Muscle of leg (tissue), 16 donors: ENCODE measurements around the gene IL1RL2. TPM values are rescaled to one million over a fixed set of nuclear protein-coding genes. Genes with fewer than 3 reads are reported as not detected.

Experiments used
- DNase-seq: peaks from one replicate; pipeline ENCODE4 v3.0.0; 2013
- H3K27ac ChIP-seq: one replicate; pipeline ENCODE4 v1.5.1; 2013; ENCODE audit warnings: mild to moderate bottlenecking, low read length, control low read depth
- H3K27me3 ChIP-seq: one replicate; pipeline ENCODE4 v1.6.1; 2013; ENCODE audit warnings: low read length; ENCODE audit not compliant: control insufficient read depth, insufficient read depth
- H3K36me3 ChIP-seq: one replicate; pipeline ENCODE4 v1.6.1; 2013; ENCODE audit warnings: low read length; ENCODE audit not compliant: control insufficient read depth, insufficient read depth
- H3K4me1 ChIP-seq: one replicate; pipeline ENCODE4 v1.6.1; 2013; ENCODE audit warnings: low read length; ENCODE audit not compliant: control insufficient read depth, insufficient read depth
- H3K4me3 ChIP-seq: one replicate; pipeline ENCODE4 v1.5.1; 2013; ENCODE audit warnings: low read length, control low read depth
- H3K9me3 ChIP-seq: replicated peaks from 2 replicates; pipeline ENCODE4 v1.6.1; 2013; ENCODE audit warnings: low read depth, low read length; ENCODE audit not compliant: control insufficient read depth
- WGBS: methylation state at CpG from one replicate; pipeline ENCODE4 v1.1.5; 2013; ENCODE audit warnings: missing lambda C conversion rate; ENCODE audit not compliant: insufficient coverage; 5-methylcytosine and 5-hydroxymethylcytosine counted together
- long read RNA-seq, 11 donors: transcript quantifications; one replicate each; lab custom pipeline, GENCODE V29; 2026
- polyA plus RNA-seq, 8 donors: library from polyadenylated mRNA; unstranded; fragments of 120-200 nt; gene quantifications; one replicate each; pipeline versions ENCODE4 v1.2.1 to v1.2.3, GENCODE V29; 2013; ENCODE audit warnings: inconsistent platforms in 1 of 8, low replicate concordance in 1 of 8; ENCODE audit not compliant: insufficient read length in 8 of 8, insufficient read depth in 1 of 8
- total RNA-seq: library from RNA; stranded (reverse); fragments of 120-200 nt; gene quantifications from one replicate; pipeline ENCODE4 v1.2.4, GENCODE V29; 2013

IL1RL2 gene
- 0.27 TPM for total RNA-seq
- polyA plus RNA-seq = under 1 TPM; 0.14 to 0.73 (median 0.20) TPM
- long read RNA-seq, donor 1 = 0 reads
- long read RNA-seq, donor 2 = 0 reads
- long read RNA-seq, donor 3 = 0 reads
- long read RNA-seq, donor 4 = 0 reads
- long read RNA-seq, donor 5 = 0 reads
- long read RNA-seq, donor 6 = 0 reads
- long read RNA-seq, donor 7 = 0 reads
- long read RNA-seq, donor 8 = 0 reads
- long read RNA-seq, donor 9 = 0 reads
- long read RNA-seq, donor 10 = 0 reads
- long read RNA-seq, donor 11 = 0 reads

DNA sequence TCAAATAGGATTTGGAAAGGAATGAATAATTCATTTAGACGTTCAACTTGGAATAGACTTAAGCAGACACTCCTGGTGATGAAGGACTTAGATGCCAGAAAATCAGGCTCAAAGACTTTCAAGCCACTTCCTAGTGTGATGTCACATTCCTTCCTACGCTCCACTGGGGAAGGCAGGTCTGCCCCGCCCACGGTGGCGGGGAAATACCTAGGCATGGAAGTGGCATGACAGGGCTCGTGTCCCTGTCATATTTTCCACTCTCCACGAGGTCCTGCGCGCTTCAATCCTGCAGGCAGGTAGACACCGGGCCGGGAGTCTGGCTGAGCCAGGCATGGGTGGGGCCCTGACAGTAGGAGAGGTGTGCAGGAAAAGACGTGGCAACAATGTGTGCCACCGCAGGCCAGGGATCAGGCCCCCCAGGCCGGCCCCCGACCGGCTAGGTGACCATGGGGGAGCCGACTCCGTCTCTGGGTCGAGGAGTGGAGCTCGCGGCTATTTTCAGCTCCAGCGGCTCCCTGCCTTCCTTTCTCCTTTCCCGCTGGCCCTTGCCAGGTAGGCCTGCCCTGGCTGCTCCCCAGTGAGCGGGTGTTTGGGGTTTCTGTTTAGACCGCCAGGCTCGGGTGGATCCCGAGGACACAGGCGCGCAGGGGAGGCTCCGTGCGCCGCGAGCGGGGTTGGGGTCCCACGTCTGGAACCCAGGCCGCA is at the start of gene IL1RL2:
IL1RL2 (plus strand) TSS at position 233 of the 705 bp plus-strand sequence. CDS start 845 bp downstream, outside the sequence.
- H3K27ac ChIP-seq = no peak within 1 kb of the TSS
- no peaks in the 10 kb centered on the region for H3K9me3 ChIP-seq
- peak within 1 kb of the TSS; percentile 48 for H3K4me3 ChIP-seq
- no peaks in the 10 kb centered on the region for H3K36me3 ChIP-seq
- peaks cover 12% of the 10 kb centered on the region for H3K4me1 ChIP-seq
- H3K27me3 ChIP-seq = peaks cover 27% of the 10 kb centered on the region
- 21% methylated on average over 35 of the region's 36 CpGs for WGBS
- peak; percentile 25 for DNase-seq

DNA sequence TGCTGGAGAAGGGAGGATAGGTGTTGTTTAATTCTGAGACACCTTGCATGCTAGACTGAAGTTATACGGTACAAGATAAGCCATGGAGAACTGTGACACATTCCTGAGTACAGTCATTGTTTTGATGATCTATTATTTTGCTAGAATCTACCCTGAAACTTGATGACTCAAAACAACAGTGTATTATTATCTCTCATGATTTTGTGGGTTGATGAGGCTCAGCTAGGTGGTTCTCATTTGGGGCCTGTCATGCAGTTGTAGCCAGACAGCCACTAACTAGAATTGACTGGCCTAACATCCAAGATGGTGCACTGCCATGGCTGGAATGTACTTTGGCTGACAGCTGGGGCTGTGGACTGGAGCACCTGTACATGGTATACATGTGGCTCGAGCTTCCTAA is 49.7 kb upstream of the IL1RL2 start:
- Histone ChIP-seq H3K4me1 (peaks cover 14% of the 10 kb centered on the region), H3K36me3 (no peaks in the 10 kb centered on the region), H3K27ac (no peak overlapping the region), H3K27me3 (peaks cover 6% of the 10 kb centered on the region), H3K4me3 (no peak overlapping the region), H3K9me3 (no peaks in the 10 kb centered on the region)
- WGBS = 100% methylated on average over 1 of the region's 2 CpGs
- DNase-seq = no peak

DNA sequence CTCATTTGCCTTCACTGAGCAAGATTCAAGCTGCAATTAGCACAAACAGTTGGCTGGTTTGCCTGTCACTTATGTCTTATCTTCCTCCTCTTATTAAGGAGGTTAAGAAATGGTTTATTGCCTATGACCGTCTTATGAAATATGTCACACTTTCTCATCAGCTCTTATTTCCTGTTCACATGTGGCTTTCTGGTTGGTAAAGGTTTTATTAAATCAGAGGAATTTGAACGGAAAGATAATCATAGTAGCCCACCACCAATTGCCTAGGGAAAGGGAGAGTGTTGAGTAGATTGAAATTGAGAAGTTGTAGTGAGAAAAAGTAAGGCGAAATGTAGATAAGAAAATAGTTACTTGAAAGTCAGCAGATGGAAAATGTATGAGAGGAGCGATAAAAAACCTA is 48.5 kb upstream of the IL1RL2 start:
- H3K27me3 ChIP-seq = peaks cover 12% of the 10 kb centered on the region
- H3K36me3 ChIP-seq = no peaks in the 10 kb centered on the region
- H3K4me3 ChIP-seq = no peak overlapping the region
- 79% methylated on average over 2 of the region's 4 CpGs for WGBS
- no peak overlapping the region for H3K27ac ChIP-seq
- no peaks in the 10 kb centered on the region for H3K9me3 ChIP-seq
- H3K4me1 ChIP-seq = peaks cover 22% of the 10 kb centered on the region
- no peak for DNase-seq

DNA sequence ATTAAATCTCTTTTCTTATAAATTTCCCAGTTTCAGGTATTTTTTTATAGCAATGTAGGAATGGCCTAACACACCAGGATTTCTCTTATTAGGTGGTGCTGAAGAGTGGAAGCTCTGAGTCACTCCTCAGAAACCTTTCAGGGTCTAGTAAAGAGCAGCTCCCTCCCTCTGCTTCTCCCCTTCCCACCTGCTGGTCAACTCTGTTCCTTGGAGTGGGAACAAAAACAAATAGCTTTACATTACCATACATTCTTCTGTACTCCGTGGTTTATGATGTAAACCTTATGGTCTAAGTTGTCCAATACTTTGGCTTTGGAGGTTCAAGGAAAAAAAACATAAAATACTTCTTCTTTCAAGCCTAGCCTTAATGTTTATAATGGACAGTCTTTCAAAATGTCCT is 47.0 kb upstream of the IL1RL2 start:
- Histone ChIP-seq H3K36me3 (no peaks in the 10 kb centered on the region), H3K27ac (no peak overlapping the region), H3K9me3 (no peaks in the 10 kb centered on the region), H3K27me3 (peaks cover 12% of the 10 kb centered on the region), H3K4me1 (peaks cover 30% of the 10 kb centered on the region), H3K4me3 (no peak overlapping the region)
- WGBS = no CpG with 5 or more reads among the region's 1 CpG
- DNase-seq = no peak

DNA sequence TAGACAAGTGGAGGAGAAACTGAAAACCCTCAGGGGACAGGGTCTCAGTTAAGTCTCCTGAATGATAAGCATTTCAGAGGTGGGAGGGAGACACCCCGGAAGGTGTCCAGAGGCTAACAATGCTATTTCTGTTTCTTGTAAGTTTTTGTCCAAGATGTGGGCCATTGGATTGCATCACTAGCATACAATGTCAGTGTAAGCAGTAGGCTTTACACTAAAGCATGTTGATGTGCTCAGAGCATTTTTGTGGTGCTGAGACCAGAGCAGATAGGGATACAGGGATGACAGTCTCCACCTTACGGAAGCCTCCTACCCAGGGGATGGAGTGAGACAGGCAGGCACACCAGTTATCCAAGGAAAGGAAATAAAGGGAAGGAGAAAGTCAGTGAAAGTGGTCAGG is 46.4 kb upstream of the IL1RL2 start:
- WGBS = 100% methylated on average over 2 of the region's 2 CpGs
- H3K27me3 ChIP-seq = peaks cover 12% of the 10 kb centered on the region
- no peak for DNase-seq
- peaks cover 30% of the 10 kb centered on the region for H3K4me1 ChIP-seq
- H3K36me3 ChIP-seq = no peaks in the 10 kb centered on the region
- no peak overlapping the region for H3K4me3 ChIP-seq
- H3K27ac ChIP-seq = no peak overlapping the region
- H3K9me3 ChIP-seq = no peaks in the 10 kb centered on the region

DNA sequence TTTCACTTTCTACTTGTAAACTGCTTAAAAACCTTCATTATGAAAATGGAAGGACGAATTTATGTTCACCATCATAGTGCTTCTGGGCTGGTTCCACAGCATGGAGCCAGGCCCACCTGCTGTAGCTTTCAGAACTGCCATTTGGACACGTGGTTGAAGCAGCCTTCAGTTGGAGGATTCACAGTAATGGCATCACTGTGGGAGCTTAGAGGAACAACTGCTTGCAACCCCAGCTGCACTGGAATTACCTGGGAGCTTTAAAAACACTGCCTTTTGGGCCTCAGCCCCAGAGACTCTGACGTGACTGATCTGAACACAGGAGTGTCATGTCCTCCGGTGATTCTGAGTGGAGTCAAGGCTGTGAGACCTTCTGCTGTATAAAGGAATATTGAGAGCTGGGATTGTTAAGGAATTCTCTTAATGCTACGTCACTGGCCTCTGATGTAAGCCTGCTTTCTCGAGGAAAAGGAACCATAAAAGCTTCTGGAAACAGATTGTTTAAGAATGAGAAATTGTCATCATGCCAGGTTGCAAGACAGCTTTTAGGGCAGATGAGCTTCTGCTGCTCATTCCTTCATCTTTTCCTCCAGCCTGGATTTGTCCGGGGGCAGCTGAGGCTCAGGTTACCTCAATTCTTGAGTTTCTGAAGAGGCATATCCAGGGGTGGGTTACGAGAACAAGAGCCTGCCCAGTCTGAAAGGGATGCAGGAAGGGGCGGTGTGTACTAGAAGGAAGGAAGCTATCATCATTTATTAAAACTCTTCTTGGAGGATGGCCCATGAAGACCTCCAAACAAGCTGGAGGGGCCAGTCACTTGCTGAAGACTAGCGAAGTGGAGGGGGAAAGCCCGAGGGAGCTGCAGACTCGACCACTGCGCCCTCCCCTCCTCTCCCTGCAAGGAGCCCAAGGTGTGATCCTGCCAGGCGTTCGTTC is 45.5 kb upstream of the IL1RL2 start:
- Histone ChIP-seq H3K36me3 (no peaks in the 10 kb centered on the region), H3K27me3 (peaks cover 12% of the 10 kb centered on the region), H3K4me3 (no peak overlapping the region), H3K4me1 (peaks cover 30% of the 10 kb centered on the region), H3K9me3 (no peaks in the 10 kb centered on the region), H3K27ac (peak overlapping the region; percentile 90)
- WGBS = 38% methylated on average over 7 of the region's 15 CpGs
- DNase-seq = peak; percentile 88

DNA sequence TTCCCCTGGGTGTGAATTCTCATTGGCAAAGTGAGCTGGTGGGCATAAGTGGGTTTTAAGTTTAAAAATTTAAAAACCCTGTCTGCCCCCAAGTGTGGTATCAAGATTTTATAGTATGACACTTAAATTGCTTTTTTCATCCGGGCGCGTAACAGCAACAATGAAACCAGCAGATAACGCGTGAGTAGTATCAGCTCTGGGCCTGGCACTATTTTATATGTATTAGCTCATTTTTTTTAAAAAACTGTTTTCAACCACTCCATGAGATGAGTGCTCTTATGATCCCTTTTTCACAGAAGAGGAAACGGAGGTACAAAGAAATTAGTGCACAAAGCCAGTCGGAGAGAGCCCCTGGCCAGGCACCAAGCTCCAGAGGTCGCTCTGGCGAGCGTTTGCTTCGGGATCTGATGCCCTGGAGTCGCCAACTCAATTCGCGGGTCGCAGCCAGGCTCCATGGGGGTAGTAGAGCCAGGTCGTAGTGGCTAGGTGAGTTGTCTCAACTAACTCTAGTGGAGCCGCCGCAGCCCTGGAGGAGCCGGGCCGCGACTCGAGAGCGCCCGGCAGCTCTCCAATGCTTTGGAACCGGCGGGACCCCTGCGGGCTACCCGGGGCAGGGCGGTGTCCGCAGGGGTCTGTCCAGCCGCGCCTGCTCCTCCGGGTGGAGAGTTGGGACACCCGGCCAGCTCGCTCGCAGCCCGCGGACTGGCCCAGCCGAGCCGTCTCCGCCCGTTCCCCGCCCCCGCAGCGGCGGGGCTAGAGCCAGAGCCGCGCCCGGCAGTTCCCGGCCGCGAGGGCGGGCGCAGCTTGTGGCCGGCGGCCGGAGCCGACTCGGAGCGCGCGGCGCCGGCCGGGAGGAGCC is 44.6 kb upstream of the IL1RL2 start, which contains the start of gene IL1R1:
IL1R1 (plus strand) TSS at position 777 of the 859 bp plus-strand sequence. CDS start 14,979 bp downstream, outside the sequence.
- H3K4me1 ChIP-seq = peaks cover 30% of the 10 kb centered on the region
- no peaks in the 10 kb centered on the region for H3K36me3 ChIP-seq
- under 1% methylated on average over 60 of the region's 65 CpGs for WGBS

DNA sequence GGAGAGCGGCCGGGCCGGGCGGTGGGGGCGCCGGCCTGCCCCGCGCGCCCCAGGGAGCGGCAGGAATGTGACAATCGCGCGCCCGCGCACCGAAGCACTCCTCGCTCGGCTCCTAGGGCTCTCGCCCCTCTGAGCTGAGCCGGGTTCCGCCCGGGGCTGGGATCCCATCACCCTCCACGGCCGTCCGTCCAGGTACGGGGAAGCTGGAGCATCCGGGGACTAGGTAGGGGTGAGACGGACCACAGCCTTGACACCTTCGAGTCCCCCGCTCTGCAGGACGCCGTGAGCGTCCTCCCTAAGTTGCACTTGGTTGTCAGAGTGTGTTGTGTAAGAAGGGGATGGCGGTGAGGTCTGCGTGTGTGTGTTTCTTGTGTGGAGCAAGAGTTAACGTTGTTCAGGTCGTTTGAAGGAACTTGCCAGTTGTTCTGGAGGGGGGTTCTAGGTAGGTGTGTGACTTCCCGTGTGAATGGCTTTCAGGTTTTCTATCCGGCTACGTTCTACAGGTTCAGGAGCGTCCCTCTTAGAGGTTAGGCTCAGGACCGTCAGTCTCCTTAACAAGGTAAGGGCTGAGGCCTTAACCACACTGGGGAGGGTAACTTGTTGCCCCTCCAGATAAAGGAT is 43.9 kb upstream of the IL1RL2 start:
- peaks cover 30% of the 10 kb centered on the region for H3K4me1 ChIP-seq
- peak overlapping the region; percentile 82 for H3K27ac ChIP-seq
- no peaks in the 10 kb centered on the region for H3K9me3 ChIP-seq
- 3% methylated on average over 35 of the region's 42 CpGs for WGBS
- no peaks in the 10 kb centered on the region for H3K36me3 ChIP-seq
- peak overlapping the region; percentile 67 for H3K4me3 ChIP-seq
- peaks cover 12% of the 10 kb centered on the region for H3K27me3 ChIP-seq
- DNase-seq = peak; percentile 48

More for the DNA sequence above, 44.6 kb upstream of the IL1RL2 start, which contains the start of gene IL1R1:
- peak; percentile 93 for DNase-seq
- peak within 1 kb of the TSS; percentile 67 for H3K4me3 ChIP-seq
- H3K27ac ChIP-seq = peak within 1 kb of the TSS; percentile 90
- H3K27me3 ChIP-seq = peaks cover 12% of the 10 kb centered on the region
- no peaks in the 10 kb centered on the region for H3K9me3 ChIP-seq

DNA sequence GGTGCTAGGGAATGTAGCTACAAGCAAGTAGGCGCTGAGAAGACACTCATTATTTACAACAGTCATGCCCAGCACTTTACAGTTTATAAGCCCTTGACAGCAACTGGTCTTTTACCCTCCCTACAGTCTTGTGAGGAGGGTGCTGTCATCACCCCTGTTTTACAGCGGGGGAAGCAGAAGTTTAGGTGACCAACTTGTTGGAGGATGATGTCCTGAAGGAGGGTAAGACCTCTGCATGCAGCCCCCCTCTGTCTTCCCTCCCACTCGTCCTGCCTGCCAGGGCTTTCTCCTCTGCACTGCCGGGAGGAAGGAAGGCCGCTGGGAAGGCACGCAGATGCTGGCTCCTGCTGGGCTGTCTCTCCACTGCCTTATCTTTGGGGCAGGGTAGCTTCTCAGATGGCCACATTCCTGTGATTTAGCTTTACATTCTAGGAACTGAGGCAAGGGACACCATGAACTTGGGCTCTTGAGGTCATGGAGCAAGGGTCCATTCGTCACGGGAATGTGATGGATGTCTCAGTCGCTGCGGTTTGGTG is 43.3 kb upstream of the IL1RL2 start:
- WGBS = 81% methylated on average over 4 of the region's 10 CpGs

More for the DNA sequence above, 43.3 kb upstream of the IL1RL2 start:
- peaks cover 12% of the 10 kb centered on the region for H3K27me3 ChIP-seq
- peaks cover 2% of the 10 kb centered on the region for H3K9me3 ChIP-seq
- no peaks in the 10 kb centered on the region for H3K36me3 ChIP-seq
- peak overlapping the region; percentile 82 for H3K27ac ChIP-seq
- H3K4me1 ChIP-seq = peaks cover 30% of the 10 kb centered on the region
- peak overlapping the region; percentile 67 for H3K4me3 ChIP-seq
- DNase-seq = peak; percentile 48
